ENCODE data around the gene SECISBP2L. TPM values are rescaled to one million over a fixed set of nuclear protein-coding genes. Genes with fewer than 3 reads are reported as not detected.

SECISBP2L gene
- total RNA-seq, 1 experiment from 2014 or later: 24.7 TPM

DNA sequence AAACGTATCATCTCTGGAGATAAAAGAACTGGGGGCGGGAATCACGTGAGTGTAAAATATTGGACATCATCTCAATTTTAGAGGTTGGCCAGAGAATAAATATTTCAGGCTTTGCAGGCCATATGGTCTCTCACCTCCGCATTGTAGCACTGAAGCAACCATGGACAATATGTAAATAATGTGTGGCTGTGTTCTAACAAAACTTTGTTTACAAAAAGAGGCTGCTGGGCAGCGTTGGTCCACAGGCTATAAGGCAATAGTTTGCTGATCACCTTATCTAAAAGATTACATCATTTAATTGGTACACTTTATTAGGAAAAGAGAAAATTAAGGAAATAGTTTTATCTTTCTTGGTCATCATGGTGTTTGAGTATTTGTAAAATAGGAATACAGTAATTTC lies 60.0 kb downstream of the SECISBP2L start:
- Histone ChIP-seq H2BK20ac (ENCODE audit: low read depth, low read length, poor library complexity, severe bottlenecking) (no peak overlapping the region), H3T11ph (ENCODE audit: low read length) (no peak overlapping the region), H3K27ac (ENCODE audit: insufficient read length, low read depth, low read length) (no peak overlapping the region), H3K23me2 (ENCODE audit: insufficient read length, low read depth, low read length, poor library complexity, severe bottlenecking) (no peaks in the 10 kb centered on the region), H2AFZ (ENCODE audit: low read length) (no peak overlapping the region), H3K18ac (ENCODE audit: insufficient read length, low read depth, low read length) (no peak overlapping the region), H3K4ac (ENCODE audit: low read depth, low read length) (no peak overlapping the region), H3K79me2 (ENCODE audit: insufficient read depth, low read length) (no peaks in the 10 kb centered on the region), H4K5ac (ENCODE audit: insufficient read length, low read depth, low read length) (no peak overlapping the region), H3K27me3 (ENCODE audit: insufficient read depth, low read length) (no peaks in the 10 kb centered on the region), H2BK12ac (ENCODE audit: insufficient read length, low read depth, low read length) (no peak overlapping the region), H3K56ac (ENCODE audit: insufficient read length, low read depth, low read length) (no peak overlapping the region), H2AK5ac (ENCODE audit: insufficient read length, low read length) (no peak overlapping the region), H4K20me1 (ENCODE audit: control insufficient read depth, insufficient read depth, insufficient read length) (no peaks in the 10 kb centered on the region), H4K8ac (replicated peaks; ENCODE audit: insufficient read length, low read depth, low read length) (no peak overlapping the region), H3K9me3 (ENCODE audit: control insufficient read depth, low read depth, low read length) (no peaks in the 10 kb centered on the region), H3K79me1 (ENCODE audit: insufficient read depth, low read depth, low read length, poor library complexity, severe bottlenecking) (no peaks in the 10 kb centered on the region), H3K9ac (ENCODE audit: extremely low read depth, insufficient read length, low read length) (no peak overlapping the region), H2BK120ac (ENCODE audit: low read depth, low read length, poor library complexity, severe bottlenecking) (no peak overlapping the region), H3K4me2 (ENCODE audit: insufficient read depth, insufficient read length, low read length) (no peak overlapping the region), H3K23ac (ENCODE audit: insufficient read length, low read depth, low read length) (no peak overlapping the region), H4K91ac (ENCODE audit: insufficient read length, low read depth, low read length) (no peak overlapping the region), H3K4me1 (ENCODE audit: insufficient read depth, low read length) (no peaks in the 10 kb centered on the region), H2BK5ac (ENCODE audit: insufficient read length, low read length) (no peak overlapping the region), H3K14ac (ENCODE audit: insufficient read depth, low read length) (no peak overlapping the region), H2BK15ac (ENCODE audit: low read depth, low read length) (no peak overlapping the region)
- Mint-ChIP-seq H3K9me3 (no peaks in the 10 kb centered on the region), H3K36me3 (ENCODE audit: insufficient read depth in 1 of 3, low read depth in 3 of 3) (peaks cover 0 to 5% (median 0%) of the 10 kb centered on the region in 3 experiments; a peak in 2 of 7 replicates), H3K4me3 (no peak overlapping the region), H3K27ac (no peak overlapping the region), H3K27me3 (ENCODE audit: low read depth) (peaks cover 5% of the 10 kb centered on the region; the same call in 1 of the 2 replicates), H3K4me1 (peaks cover 12 to 17% of the 10 kb centered on the region in 2 experiments)
- TF ChIP-seq, protein P1, sequence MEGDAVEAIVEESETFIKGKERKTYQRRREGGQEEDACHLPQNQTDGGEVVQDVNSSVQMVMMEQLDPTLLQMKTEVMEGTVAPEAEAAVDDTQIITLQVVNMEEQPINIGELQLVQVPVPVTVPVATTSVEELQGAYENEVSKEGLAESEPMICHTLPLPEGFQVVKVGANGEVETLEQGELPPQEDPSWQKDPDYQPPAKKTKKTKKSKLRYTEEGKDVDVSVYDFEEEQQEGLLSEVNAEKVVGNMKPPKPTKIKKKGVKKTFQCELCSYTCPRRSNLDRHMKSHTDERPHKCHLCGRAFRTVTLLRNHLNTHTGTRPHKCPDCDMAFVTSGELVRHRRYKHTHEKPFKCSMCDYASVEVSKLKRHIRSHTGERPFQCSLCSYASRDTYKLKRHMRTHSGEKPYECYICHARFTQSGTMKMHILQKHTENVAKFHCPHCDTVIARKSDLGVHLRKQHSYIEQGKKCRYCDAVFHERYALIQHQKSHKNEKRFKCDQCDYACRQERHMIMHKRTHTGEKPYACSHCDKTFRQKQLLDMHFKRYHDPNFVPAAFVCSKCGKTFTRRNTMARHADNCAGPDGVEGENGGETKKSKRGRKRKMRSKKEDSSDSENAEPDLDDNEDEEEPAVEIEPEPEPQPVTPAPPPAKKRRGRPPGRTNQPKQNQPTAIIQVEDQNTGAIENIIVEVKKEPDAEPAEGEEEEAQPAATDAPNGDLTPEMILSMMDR (conservative IDR thresholded peaks at IDR 0.05): no peak
- no peak for DNase-seq
- WGBS (ENCODE audit: extremely low coverage, insufficient read length, low lambda C conversion rate): no CpG with 5 or more reads among the region's 5 CpGs

Measured in H9 (cell line).